Lower lobe of right lung (tissue), 2 donors: Measurements from ENCODE around the gene ACACA. TPM values are rescaled to one million over a fixed set of nuclear protein-coding genes. Genes with fewer than 3 reads are reported as not detected.

ENCODE experiments used
- ATAC-seq, 2 donors: fragments of 200-7000 bp; cut with Tn5 transposase; one replicate each; pipeline ENCODE4 v1.9.1; 2020 to 2022; ENCODE audit warnings: mild to moderate bottlenecking in 2 of 2, moderate library complexity in 2 of 2
- DNase-seq: peaks from one replicate; pipeline ENCODE4 v3.0.0-alpha.2; 2020
- H3K27ac ChIP-seq: fragments of 200-600 bp; one replicate; pipeline ENCODE4 v1.8.0; 2022
- H3K27me3 ChIP-seq: fragments of 200-600 bp; one replicate; pipeline ENCODE4 v1.8.0; 2022; ENCODE audit warnings: low read depth
- H3K36me3 ChIP-seq: fragments of 200-600 bp; one replicate; pipeline ENCODE4 v1.8.0; 2022; ENCODE audit warnings: mild to moderate bottlenecking
- H3K4me1 ChIP-seq: fragments of 200-600 bp; one replicate; pipeline ENCODE4 v1.8.0; 2022
- H3K4me3 ChIP-seq: fragments of 200-600 bp; one replicate; pipeline ENCODE4 v1.8.0; 2022; ENCODE audit warnings: mild to moderate bottlenecking
- H3K9me3 ChIP-seq: fragments of 200-600 bp; one replicate; pipeline ENCODE4 v1.8.0; 2022
- CTCF ChIP-seq: fragments of 200-600 bp; IDR thresholded peaks from one replicate; pipeline ENCODE4 v1.8.0; 2022; ENCODE audit warnings: antibody characterized with exemption, mild to moderate bottlenecking
- intact Hi-C: fragments of 100-400 bp; cut with DNase I; formaldehyde crosslinking; loops from one replicate; pipeline ENCODE4 v1.11.0; 2022
- total RNA-seq: library from RNA; stranded (reverse); fragmentation: NEBNext Ultra II Directional; extraction: Animal tissue kit (Norgen Biotek cat#: 25700); gene quantifications from one replicate; pipeline ENCODE4 v1.2.1, GENCODE V29; 2021
- donor health status: DM: no; HTN: yes; CAD: no; lungs with severe emphysema.

The ACACA gene
- total RNA-seq, 1 donor from 2014 or later = 132 TPM

- intact Hi-C loops = no loop called here
These were observed 269.5 kb downstream of the ACACA start for GRCh38 chr17:37137070-37137610.

GRCh38 chr17:37135576-37135975 is 271.1 kb downstream of the ACACA start:
- no peak for ATAC-seq
- Histone ChIP-seq H3K4me3 (no peak overlapping the region), H3K27me3 (no peaks in the 10 kb centered on the region), H3K4me1 (no peaks in the 10 kb centered on the region), H3K27ac (no peak overlapping the region), H3K9me3 (no peaks in the 10 kb centered on the region), H3K36me3 (no peaks in the 10 kb centered on the region)
- no peak for DNase-seq
- intact Hi-C loops = no loop called here
- no peak for TF ChIP-seq CTCF

More at GRCh38 chr17:37137070-37137610, 269.5 kb downstream of the ACACA start:
- Histone ChIP-seq H3K4me1 (no peaks in the 10 kb centered on the region), H3K27ac (no peak overlapping the region), H3K4me3 (no peak overlapping the region), H3K27me3 (no peaks in the 10 kb centered on the region), H3K9me3 (no peaks in the 10 kb centered on the region), H3K36me3 (no peaks in the 10 kb centered on the region)
- DNase-seq (no peak), ATAC-seq (no peak)
- TF ChIP-seq CTCF = no peak

GRCh38 chr17:37134050-37134449 is 272.6 kb downstream of the ACACA start:
- no peak overlapping the region for H3K27ac ChIP-seq
- no peak for DNase-seq
- peaks cover 11% of the 10 kb centered on the region for H3K36me3 ChIP-seq
- no peak for TF ChIP-seq CTCF
- no peaks in the 10 kb centered on the region for H3K9me3 ChIP-seq
- ATAC-seq = no peak
- intact Hi-C loops = no loop called here
- no peak overlapping the region for H3K4me3 ChIP-seq
- H3K4me1 ChIP-seq = no peaks in the 10 kb centered on the region
- H3K27me3 ChIP-seq = no peaks in the 10 kb centered on the region

GRCh38 chr17:37133136-37133535 is 273.5 kb downstream of the ACACA start:
- no peak overlapping the region for H3K4me3 ChIP-seq
- no peak for TF ChIP-seq CTCF
- no peaks in the 10 kb centered on the region for H3K4me1 ChIP-seq
- intact Hi-C loops = no loop called here
- DNase-seq = no peak
- H3K27me3 ChIP-seq = no peaks in the 10 kb centered on the region
- no peaks in the 10 kb centered on the region for H3K9me3 ChIP-seq
- no peak for ATAC-seq
- peaks cover 20% of the 10 kb centered on the region for H3K36me3 ChIP-seq
- no peak overlapping the region for H3K27ac ChIP-seq

GRCh38 chr17:37131669-37132611 is 274.7 kb downstream of the ACACA start:
- Histone ChIP-seq H3K9me3 (no peaks in the 10 kb centered on the region), H3K36me3 (peaks cover 25% of the 10 kb centered on the region)
- intact Hi-C loops = no loop called here

More at GRCh38 chr17:37131669-37132611, 274.7 kb downstream of the ACACA start:
- no peak for TF ChIP-seq CTCF
- Histone ChIP-seq H3K27ac (no peak overlapping the region), H3K27me3 (no peaks in the 10 kb centered on the region), H3K4me1 (no peaks in the 10 kb centered on the region), H3K4me3 (no peak overlapping the region)
- DNase-seq (no peak), ATAC-seq (no peak)
